GM21825 (cell line): ENCODE measurements around the gene CHN2.

Experiments used
- ATAC-seq: cut with Tn5 transposase; IDR thresholded peaks from one replicate; pipeline ENCODE4 v1.9.1; 2021; ENCODE audit warnings: mild to moderate bottlenecking, moderate library complexity; ENCODE audit not compliant: unreplicated experiment

The CHN2 gene

DNA sequence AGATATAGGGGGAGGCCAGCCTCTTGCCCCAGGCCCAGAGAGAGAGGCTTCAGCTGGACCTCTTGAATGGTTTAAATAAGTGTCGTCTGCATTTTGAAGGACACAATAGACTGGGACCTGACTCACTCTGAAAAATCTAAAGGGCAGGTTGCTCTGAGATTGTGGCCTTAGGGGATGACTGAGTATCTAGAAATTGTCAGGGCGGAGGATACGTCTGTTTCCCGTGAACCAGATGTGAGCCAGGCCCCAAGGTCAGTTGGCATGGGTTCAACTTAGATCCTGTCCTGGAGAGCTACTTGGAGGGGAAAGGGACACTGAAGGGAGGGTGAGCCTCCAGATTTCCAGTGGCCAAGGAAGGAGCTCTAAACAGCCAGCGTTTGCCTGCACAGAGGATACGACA is 110.2 kb downstream of the CHN2 start:
- no peak for ATAC-seq

DNA sequence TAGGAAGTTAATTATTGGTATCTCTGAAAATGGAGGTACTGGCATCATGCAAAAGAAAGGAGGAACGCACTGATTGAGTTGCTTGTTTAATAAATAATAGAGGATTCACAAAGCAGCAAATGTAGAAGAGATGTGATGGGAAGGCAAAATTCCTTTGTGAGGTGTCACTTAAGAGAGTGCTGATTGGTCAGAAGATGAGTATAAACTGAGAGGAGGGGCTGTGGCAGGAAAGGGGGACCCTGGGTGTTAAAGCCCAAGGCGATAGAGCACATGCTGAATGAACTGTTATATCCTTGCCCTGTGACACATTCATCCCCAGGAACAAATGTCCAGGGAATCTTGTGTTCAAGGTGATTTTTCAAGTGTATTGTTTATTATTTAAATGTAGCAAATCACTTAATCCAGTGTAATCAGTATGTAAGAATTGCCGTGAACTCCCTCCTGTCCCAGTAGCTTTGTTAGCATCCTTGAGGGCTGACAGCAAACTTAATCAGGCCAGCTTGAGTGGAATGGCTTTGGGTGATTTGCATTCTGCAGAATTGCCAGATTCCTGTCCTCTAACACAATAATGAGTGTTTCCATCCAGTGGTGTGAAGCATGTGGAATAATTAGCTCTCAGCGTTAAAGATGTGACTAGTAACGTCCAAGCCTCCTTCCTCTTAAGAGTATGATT is 111.9 kb downstream of the CHN2 start:
- ATAC-seq, result no peak

DNA sequence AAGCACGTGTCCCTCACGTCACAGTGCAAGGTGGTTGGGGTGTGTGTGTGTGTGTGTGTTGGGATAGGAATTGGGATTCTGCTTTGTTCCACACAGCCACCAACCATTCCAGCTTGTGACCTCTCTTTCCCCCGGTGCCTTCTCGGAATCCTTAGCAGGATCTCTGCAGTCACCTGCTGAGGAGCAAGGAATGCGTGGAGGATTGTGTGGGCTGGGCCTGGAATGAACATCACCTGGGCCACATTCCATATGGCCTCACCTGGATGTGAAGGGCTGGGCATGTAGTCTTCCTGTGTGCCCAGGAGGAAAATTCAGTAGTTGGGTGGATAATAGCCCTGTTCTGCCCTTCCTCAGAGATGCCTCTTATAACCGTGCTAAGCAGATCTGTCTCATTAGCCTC is 113.8 kb downstream of the CHN2 start:
- no peak for ATAC-seq

DNA sequence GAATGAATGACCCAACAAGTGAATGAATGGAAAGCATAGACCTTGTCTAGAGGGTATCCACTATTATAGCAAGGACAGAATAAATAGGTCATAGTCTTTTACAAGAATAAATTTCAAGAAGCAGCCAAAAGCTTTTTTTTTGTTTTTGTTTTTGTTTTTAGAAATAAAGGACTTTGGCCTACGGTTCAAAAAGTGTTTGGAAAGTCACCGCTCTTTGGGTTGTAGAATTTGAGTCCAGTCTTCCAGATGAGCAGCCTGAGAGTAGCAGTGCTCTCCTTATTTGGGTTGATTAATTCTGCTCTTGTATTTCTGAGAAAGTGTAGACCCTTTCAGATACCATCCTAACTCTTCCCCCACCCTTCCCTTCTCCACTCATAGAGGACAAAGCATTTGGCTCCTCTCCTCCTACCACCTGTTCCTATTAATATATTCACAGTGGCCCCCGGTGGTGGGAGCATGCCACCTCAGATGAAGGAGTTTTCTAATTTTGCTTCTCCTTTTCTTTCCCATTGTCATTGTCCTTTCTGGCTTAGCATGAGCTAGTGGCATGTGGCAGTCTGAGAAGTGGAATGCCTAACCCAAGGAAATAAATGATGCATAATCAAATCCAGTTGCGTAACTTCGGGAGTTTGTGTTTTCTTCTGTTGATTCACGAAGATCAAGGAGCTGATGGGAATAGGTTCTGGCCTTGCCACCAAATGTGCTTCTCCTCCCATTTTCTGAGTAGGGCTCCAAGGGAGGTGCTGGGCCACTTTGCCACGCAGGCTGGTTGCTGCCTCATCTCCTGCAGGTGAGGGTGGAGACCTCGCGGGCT is 114.7 kb downstream of the CHN2 start:
- ATAC-seq, result no peak

DNA sequence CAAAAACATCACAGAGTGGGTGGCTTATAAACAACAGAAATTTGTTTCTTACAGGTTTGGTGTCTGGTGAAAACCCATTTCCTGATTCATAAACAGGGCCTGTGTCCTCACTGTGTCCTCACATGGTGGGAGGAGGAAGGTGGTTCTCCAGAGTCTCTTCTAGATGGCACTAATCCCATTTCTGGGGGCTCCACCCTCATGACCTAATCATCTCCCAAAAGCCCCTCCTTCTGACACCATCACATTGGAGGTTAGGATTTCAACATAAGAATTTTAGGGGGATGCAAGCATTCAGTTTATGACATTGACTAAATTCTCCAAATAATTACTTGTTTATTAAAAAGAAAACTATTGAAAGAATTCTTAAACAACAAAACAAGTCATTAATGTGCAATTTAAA is 116.0 kb downstream of the CHN2 start:
- ATAC-seq, result no peak

DNA sequence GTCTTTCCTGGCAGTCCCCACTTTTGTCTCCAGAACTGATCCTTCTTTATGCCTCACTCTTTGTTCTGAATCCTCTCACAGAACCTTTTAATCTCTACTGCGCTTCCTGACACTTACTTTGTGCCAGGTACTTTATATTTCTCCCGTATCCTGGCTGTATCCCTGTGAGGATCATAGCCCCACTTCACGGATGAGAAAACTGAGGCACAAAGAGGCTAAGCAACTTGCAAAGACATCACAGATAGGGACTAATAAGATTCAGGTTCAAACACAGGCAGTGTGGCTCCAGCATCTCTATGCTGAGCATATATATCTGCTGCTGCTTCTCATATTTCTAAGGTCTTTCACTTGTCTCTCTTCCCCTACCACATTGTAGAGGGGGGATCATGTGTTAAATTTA is 116.7 kb downstream of the CHN2 start:
- no peak for ATAC-seq

DNA sequence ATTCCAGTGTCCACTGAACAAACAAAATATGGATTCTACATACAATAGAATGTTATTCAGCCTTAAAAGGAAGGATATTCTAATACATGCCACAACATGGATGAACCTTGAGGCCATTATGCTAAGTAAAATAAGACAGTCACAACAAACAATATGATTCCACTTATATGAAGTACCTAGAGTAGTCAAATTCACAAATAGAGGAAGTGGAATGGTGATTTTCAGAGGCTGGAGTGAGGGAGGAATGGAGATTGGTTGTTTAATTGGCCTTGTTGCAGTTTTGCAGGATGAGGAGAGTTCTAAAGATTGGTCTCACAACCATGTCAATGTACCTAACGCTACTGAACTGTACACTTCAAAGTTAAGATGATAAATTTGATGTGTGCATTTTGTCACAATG is 119.6 kb downstream of the CHN2 start:
- no peak for ATAC-seq

DNA sequence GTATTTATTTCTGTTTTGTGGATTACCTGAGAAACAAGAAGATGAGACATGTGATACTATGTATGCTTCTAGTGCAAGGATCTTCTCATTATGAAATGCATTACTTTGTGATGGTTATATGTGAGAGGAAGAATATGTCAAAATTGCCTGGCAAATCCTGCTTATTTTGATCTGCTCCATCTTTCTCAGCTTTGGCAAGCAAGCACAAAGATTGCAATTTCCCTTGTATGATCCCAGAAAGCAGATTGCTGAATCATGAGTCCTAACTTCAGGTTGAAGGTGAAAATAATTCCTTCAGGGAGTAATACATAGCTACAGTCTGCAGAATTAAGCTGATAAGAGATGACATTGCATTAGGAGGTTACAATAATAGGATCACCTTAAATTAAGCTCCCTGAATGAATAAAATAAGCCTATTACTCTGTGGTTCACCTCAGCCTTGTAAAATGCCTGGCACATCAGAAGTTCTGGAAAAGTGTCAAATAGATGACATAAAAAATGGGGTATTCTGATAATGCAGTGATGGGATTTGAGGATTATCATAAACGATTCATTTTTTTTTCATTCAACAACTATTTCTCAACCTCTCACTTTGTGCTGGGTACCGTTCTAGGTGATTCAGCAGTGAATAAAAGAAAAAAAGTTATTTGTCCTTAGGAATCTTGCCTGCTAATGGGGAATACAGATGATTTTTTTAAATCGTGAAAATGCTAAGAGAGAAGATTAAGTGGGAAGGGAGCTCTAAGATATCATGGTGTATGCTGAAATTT is 120.7 kb downstream of the CHN2 start:
- ATAC-seq, result no peak

DNA sequence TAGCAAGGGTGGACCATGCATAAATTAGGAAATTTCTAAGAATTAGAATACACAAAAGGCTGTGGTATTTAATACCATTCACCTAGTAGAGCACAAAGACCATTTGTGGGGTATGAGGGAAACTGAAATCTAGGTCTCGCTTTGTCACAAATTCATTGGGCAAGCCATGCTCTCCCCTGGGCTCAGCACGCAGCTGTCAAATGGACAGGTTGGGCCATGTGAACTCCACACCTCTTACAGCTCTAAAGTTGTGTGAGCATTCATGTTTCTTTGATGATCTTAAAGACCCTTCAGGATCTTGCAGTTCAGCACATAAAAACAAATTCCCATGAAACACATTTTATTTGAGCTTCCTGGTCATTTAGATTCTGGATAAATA is 121.3 kb downstream of the CHN2 start:
- ATAC-seq, result no peak

DNA sequence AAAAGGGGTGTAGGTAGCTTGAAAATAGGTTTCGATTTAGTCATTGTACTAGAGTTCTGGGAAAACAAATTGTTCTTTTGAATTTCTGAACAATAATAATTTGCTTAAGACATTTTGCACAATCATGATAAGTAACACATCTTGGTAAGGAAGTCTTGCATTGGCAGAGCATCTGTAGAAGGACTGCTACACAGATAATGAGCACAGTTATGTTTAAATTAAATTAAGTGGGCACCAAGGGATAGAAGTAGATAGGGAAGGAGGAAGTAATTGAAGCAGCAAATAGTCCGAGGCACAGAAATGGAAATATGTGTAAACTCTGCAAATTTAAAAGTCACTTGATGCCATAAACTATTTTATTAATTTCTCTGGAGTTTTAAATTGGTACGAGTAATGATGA is 122.4 kb downstream of the CHN2 start:
- no peak for ATAC-seq

DNA sequence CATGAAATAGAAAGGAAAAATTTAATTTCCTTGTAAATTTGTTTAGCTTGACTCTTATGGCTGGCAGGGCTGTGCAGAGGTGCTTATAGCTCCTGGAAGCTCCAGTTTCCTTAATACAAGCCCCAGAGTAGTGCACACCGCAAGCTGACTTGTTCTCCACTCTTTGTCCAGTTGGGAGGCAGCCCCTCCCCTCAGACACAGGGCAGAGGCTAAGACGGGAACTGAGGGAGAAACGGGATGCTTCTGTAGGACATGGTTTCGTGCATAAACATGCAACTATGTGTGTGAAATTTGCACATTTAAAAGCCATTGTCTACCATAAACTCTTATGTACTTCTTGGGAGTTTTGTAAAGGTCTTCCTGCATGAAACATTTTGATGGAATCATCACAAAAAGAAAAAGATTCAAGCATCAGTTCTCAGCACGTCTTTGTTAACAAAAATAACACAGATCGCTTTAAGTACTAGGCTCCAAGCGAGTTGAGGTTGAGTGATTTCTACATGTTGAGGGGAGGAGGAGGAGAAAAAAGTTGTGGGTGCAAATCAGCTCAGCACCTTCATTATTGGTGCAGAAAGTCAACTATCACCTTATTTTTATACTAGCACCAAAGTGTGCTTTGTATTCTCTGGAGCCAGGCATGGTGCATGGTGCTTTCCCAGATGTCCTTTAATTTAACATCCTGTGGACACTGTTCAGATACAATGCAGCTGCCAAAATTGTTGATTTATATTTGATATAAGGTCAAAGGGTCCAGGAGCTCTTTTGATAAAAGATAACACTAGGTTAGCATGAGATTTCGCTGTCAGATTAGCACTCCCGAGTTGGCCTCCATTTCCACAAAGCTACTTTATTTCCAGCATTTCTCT is 124.5 kb downstream of the CHN2 start:
- ATAC-seq, result no peak

DNA sequence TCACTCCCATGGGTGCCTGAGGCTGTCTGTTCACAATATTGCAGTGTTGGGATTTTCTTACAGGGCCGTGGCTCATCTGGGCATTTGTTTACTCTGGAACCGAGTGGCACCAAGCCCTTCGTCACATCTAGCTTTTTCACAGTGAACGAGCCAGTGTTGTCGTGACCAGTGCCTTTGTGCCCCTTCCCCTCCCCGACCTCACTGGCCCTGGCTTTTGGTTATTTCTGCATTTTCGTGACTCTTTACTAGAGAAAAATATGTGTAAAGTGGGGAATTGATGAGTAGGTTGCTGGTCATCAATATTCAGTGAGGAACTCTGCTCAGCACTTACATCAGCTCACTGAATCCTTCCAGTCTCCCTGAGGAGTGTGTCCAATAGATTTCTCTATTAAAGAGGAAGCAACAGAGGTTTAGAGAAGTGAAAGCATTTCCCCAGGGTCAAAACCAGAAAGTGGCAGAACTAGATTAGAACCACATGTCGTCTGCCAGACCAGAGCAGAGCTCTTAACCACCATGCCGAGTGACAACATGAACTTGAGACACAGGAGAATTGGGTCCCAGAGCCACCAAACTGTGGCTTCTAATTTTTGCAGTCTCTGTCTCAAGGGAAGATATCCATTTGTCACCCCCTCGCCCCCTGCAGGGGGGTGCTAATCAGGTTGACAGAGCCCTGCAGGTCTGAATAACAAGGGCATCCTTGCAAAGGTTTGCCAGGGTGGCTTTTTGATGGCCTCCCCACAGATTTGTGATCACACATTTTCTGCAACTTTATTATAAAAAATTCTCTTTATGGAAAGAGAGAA is 125.3 kb downstream of the CHN2 start:
- ATAC-seq, result no peak

DNA sequence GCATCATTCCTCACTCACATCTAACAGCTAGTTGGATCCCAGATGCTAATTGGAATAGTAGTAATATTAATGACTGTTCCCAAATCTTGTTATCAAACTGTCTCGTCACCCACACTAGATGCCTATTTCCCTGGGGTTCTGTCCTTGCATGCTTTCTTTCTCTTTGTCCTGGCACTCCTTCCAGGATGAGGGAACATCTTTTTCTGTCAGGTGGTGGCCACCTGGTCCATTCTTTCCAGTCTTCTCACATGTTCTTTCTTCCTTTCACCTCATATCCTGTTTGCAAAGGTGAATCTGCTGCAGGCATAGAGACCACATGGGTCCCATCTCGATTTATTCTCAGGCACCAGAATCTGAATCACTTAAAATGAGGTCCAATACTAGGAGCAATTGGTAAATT is 126.0 kb downstream of the CHN2 start:
- no peak for ATAC-seq

DNA sequence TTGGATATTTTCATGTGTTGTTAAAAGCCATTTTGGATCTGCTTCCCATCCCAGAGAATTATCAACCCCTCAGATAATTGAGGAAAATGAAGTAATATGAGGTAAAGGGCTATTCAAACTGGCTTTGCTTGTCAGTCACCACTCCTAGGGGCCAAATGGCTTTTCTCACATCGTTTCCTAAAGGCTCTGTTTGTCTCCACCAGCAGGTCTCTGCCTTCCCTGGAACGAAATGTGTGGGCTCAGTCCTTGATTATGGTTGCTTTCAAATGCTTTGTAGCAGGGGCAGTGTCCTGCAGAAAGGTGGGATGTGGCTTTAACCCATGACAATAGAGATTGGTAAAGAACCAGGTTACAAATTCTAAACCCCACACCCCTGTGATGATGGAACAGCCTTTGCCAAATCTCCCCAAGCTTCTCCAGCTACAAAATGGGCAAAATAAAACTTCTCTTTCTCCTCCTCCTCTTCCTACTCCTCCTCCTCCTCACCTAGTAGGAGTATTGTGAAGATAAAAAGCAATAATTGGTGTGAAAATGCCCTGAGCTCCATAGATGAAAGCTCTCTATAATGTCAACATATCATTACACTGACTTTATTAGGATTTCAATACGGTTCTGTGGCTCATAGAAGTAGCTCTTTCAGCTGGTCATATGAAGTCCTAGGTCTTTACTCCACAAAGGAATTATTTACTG is 127.6 kb downstream of the CHN2 start:
- no peak for ATAC-seq

DNA sequence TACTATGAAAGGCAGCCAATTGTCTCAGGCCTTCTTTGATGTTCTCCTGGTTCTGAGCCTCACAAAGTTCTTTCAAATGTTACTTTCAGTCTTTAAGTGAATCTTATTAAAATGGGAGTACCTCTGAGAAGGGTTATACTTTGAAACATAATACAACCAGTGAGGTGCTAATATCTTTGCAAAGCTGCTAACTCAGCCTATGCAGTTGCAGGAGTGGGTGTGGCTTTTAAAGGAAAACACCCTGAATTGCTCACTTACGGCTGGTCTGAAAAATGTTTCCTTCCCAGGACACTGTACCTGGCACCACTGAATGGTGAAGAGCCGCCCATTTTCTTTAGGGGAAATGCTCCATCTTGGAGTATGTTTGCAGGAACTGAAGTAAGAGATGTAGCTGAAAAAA is 130.9 kb downstream of the CHN2 start:
- no peak for ATAC-seq

DNA sequence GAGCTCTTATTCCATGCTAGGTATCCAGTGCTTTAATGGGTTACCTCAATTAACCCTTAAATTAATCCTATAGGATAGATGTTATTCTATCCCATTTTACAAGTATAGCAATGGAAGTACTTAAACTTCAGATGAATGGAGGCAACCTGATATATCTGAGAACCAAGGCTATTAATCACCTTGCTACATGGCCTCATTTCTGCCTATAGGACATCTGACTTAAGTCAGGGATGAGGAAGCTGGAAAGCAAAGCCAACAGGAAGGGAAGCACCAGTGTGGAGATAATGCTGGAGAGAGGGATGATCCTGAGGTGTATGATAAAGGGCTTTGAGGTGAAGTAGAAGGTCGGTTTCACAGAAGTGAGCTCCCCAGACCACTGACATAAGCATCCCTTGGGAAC is 132.3 kb downstream of the CHN2 start:
- ATAC-seq, result no peak

DNA sequence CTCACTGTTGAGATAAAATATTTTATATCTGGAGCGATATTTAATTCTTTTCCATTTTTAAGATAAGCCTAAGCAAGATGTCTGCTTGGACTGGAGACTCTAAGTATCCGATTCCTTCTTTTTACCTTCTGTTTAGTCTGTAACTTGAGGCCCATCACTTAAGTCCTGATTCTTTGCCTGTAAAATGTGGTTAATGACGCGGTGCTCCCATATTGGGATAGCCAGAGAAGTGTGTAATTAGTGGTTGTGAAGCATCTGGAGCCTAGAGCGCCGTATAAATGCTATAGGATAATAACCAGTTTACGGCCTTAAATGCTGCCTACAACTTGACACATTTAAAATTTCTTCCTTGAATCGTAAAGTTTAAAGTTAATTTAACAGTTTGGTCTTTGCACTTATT is 132.9 kb downstream of the CHN2 start:
- ATAC-seq, result no peak

DNA sequence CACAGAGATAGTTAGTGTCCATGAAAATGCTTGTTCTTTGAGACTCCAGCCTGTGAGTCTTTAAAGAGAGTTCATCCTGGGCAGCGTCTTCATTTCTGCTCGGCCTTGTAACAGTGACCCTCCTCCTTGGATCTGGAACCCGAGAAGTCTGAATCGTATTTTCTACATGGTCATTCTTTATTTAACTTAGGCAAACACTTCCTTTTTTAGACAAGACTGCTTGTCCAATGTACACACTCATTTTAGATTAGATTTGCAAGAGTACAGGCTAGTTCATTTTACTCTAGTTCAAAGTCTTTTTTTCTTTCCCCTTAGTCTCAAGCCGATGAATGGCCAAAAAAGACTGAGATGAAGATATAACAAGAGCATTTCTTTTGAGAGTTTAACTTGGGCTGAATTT is 133.5 kb downstream of the CHN2 start:
- ATAC-seq, result no peak

DNA sequence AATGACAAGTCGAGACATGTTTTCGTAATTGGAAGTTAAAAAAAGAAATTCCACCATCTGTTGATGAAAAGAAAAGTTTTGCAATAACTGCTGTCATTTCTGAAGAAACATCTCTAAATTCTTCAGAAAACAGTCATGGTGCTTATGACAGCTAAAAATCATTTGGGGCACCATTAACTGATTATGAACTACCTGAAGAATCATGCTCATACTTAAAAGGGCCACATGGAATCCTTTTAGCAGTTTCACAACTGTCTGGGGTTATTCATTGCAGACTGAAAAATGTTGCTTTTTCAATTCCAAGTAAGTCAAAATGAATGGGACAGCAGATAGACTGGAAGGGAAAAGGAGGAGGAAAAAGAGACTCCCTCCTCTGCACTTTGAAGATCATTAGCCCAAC is 134.2 kb downstream of the CHN2 start:
- ATAC-seq, result no peak

DNA sequence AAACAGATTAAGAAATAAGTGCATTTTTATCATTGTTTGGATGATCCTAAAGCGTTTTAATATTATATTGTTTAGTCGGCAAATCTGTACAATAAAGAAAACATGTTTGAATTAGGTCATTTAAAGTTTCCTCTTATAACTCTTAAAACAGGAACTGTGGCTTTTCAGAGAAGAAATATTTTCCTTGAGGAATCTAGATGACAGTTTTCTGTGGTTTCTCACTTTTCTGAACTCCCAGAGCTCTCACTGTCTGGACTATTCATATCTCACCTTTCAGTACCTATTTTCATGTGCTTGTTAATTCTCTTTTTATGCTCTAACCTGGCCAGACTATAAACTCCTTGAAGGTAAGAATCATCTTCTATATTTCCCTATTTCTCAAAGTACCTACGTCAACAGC is 135.1 kb downstream of the CHN2 start:
- no peak for ATAC-seq
